ENCODE results near the gene PTPRD.

PTPRD gene

DNA sequence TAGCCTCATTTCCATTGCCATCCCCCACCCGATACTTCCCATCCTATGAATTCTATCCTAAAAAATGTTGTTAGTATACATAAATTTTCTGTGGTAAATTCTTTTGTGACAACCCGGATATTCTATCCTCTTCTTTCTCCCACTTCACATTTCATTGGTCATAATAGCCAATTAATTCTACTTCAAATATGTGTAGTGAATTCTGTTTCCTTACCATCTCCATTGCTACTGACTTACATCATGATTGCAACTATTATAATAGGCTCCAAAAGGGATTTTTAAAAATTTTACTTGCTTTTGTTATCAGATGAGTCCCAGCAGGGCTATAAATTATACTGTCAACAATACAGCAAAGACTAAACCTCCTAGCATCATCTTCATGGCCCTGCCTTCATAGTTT, 1326.8 kb downstream of the PTPRD start:
- TF ChIP-seq, protein P1, sequence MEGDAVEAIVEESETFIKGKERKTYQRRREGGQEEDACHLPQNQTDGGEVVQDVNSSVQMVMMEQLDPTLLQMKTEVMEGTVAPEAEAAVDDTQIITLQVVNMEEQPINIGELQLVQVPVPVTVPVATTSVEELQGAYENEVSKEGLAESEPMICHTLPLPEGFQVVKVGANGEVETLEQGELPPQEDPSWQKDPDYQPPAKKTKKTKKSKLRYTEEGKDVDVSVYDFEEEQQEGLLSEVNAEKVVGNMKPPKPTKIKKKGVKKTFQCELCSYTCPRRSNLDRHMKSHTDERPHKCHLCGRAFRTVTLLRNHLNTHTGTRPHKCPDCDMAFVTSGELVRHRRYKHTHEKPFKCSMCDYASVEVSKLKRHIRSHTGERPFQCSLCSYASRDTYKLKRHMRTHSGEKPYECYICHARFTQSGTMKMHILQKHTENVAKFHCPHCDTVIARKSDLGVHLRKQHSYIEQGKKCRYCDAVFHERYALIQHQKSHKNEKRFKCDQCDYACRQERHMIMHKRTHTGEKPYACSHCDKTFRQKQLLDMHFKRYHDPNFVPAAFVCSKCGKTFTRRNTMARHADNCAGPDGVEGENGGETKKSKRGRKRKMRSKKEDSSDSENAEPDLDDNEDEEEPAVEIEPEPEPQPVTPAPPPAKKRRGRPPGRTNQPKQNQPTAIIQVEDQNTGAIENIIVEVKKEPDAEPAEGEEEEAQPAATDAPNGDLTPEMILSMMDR (IDR thresholded peaks at IDR 0.05; ENCODE audit: extremely low read depth, insufficient read depth, missing control alignments), result no peak
- in situ Hi-C loops (cut with MboI; ENCODE audit: low pct_unique_long_range_greater_than_20kb, low sequenced_read_pairs, unreplicated experiment), result no loop called here
- no peak for DNase-seq (ENCODE audit: low spot score)

DNA sequence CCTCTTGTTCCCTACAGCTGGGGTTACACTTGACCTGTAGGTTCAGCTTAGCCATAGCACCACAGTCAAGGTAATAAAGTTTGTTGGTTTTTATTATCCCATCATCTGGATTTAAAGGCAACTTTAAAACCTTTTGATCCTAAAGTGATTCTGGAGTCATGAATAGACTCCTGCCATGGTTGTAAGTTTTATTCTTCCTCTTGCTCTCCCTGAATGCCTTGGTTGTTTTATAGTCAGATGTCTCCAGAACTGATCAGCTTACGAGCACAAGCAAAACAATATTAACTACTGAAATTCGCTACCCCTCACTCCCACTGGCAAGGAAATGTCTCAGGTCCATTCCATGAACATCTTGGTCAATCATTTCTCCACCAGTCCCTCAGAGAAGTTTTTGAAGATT, 1328.6 kb downstream of the PTPRD start:
- no peak for DNase-seq (ENCODE audit: low spot score)
- TF ChIP-seq, protein P1 (IDR thresholded peaks at IDR 0.05; ENCODE audit: extremely low read depth, insufficient read depth, missing control alignments), result no peak
- in situ Hi-C loops (cut with MboI; ENCODE audit: low pct_unique_long_range_greater_than_20kb, low sequenced_read_pairs, unreplicated experiment), result no loop called here

DNA sequence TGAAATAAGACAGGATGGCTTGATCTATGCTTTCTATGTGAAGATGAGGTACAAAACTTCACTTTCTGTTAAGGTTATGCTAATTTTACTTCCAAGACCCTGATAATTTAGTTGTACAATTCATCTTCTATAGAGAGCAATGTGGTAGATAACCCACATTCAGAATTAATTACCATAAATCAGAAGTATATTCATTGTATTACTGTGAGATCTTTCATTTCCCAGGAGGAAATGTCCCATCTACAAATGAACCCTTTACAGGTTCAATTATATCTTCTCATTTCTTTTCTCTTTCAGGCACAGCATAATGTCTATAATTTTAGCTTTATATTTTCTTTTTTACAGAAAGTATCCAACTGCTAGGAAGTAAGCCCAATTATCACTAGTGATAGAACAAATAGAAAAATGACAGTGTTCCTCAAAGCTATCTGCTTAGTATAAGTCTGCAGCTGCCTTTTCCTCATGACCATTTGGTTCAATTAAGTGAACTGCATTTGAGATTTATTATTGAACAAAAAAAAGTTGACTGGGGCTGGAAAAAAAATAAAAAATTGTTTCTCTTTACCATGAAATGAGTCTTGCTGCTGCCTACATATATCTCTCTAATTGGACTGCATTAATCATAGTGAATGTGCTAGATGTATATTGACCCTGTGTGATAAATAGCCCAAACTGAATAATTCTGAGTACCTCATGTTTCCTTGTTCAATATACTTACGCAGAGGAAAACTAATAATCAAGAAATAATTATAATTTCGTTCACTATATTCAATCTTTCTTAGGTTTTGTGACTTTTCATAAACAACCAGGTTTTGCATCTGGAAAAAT, 1329.4 kb downstream of the PTPRD start:
- TF ChIP-seq, protein P1 (IDR thresholded peaks at IDR 0.05; ENCODE audit: extremely low read depth, insufficient read depth, missing control alignments), result no peak
- in situ Hi-C loops (cut with MboI; ENCODE audit: low pct_unique_long_range_greater_than_20kb, low sequenced_read_pairs, unreplicated experiment), result no loop called here
- DNase-seq (ENCODE audit: low spot score), result no peak

DNA sequence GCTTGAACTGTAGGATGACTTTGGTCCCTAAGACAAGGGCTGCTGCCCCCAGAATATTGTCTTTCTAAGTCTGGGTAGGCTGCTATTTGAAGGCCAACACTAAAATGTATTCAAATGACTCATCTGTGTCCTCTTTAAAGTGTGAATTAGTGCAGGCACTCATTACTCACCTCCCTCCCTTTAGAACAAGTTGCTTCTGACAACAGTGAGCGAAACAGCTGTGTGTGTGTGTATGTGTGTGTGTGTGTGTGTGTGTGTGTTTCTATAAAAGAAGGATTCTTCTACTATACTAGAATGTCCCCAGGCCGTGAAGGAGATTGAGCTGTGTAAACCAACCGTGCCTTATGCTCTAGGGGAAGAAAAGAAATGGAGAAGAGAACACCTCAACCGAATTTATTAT, 1337.2 kb downstream of the PTPRD start:
- in situ Hi-C loops (cut with MboI; ENCODE audit: low pct_unique_long_range_greater_than_20kb, low sequenced_read_pairs, unreplicated experiment), result no loop called here
- no peak for DNase-seq (ENCODE audit: low spot score)
- TF ChIP-seq, protein P1 (IDR thresholded peaks at IDR 0.05; ENCODE audit: extremely low read depth, insufficient read depth, missing control alignments), result no peak

DNA sequence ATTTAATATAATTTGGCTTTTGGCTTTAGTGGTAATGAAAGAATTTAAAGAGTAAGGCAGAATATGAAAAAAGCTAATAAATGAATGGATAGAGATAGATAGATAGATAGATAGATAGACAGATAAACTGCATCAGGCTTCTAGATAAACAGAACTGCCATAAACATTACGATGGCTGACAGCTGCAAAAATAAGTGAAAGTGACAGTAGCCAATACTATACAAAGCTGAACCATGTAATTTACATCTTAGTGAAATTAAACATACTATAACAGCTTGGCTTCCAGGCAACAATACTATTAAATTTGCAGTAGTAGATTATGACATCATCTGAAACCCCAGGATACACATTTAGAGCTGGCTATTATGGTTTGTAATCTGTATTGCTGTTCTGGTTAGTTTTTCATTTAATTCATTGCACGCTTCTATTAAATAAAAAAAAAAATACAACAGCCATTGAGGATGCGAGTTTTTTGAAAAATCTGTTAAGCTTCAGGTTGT, 1354.8 kb downstream of the PTPRD start:
- no peak for DNase-seq (ENCODE audit: low spot score)
- TF ChIP-seq, protein P1 (IDR thresholded peaks at IDR 0.05; ENCODE audit: extremely low read depth, insufficient read depth, missing control alignments), result no peak
- in situ Hi-C loops (cut with MboI; ENCODE audit: low pct_unique_long_range_greater_than_20kb, low sequenced_read_pairs, unreplicated experiment), result no loop called here

DNA sequence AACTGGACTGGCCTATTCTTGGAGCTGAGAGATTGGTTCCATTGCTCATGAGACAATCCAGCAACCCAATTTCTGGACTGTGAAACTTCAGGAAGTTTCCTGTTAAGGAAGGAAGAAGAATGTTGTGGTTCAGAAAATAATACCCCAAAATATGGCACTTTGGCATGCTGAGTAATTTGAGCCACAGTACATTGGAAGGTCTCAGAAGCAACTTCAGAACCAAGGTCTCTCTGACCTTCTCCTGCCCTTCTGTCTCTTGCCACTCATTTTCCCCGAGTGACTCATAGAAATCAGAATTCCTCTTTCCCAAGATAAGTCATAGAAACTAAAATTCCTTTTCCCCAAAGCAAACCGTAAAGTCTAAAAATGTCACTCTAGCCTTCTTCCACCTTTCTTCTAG, 1366.1 kb downstream of the PTPRD start:
- no peak for DNase-seq (ENCODE audit: low spot score)
- TF ChIP-seq, protein P1 (IDR thresholded peaks at IDR 0.05; ENCODE audit: extremely low read depth, insufficient read depth, missing control alignments), result no peak
- in situ Hi-C loops (cut with MboI; ENCODE audit: low pct_unique_long_range_greater_than_20kb, low sequenced_read_pairs, unreplicated experiment), result no loop called here

All from GM13977 (cell line).